ENCODE results near the gene EFNB2. TPM values are rescaled to one million over a fixed set of nuclear protein-coding genes. Genes with fewer than 3 reads are reported as not detected.

EFNB2 gene
- total and polyA plus RNA-seq, 2 donors (not counting 3 experiments of a cell fraction or from before 2014, with no cell fraction given): 50.4 to 69.5 TPM

- H3K4me2 ChIP-seq (ENCODE audit: insufficient read depth, low read length): no peak overlapping the region
- CTCF ChIA-PET: interaction anchor here (1.0 kb wide), 1 partner anchor 64 kb away, joined by 3 read pairs; no protein-coding TSS in a partner anchor
- H4K20me1 ChIP-seq (replicated peaks; ENCODE audit: control insufficient read depth, extremely low read depth, insufficient read depth, low read length): peaks cover 24% of the 10 kb centered on the region
- no peak overlapping the region for H3K4me3 ChIP-seq (replicated peaks in 1 of 3; ENCODE audit: insufficient read depth in 1 of 3, low read depth in 1 of 3, low read length in 3 of 3)
- intact Hi-C loops (cut with micrococcal nuclease) (no loop called here), dilution Hi-C loops (cut with MboI; ENCODE audit: extremely low pct_ligation_motif_present, low sequenced_read_pairs) (no loop called here)
- POLR2A ChIA-PET: interaction anchor here (1.9 kb wide), 1 partner anchor 12 kb away, joined by 4 read pairs; the partner anchor contains the start of gene ARGLU1
- H3K27ac ChIP-seq (ENCODE audit: insufficient read depth, low read depth, low read length): no peak overlapping the region
- H3K27me3 ChIP-seq (ENCODE audit: control insufficient read depth in 2 of 2, insufficient read depth in 2 of 2, low read length in 2 of 2): no peaks in the 10 kb centered on the region
- no peak overlapping the region for H3K9ac ChIP-seq (replicated peaks; ENCODE audit: extremely low read depth, insufficient read depth, low read length)
- H2AFZ ChIP-seq (ENCODE audit: low read depth, low read length): no peak overlapping the region
- H3K9me1 ChIP-seq (replicated peaks; ENCODE audit: control insufficient read depth, extremely low read depth, insufficient read depth, low read length): no peaks in the 10 kb centered on the region
- H3K4me1 ChIP-seq (ENCODE audit: control insufficient read depth, extremely low read depth, insufficient read depth, low read length): peaks cover 4% of the 10 kb centered on the region
- H3K9me3 ChIP-seq (replicated peaks; ENCODE audit: control insufficient read depth, insufficient read depth, low read length): no peaks in the 10 kb centered on the region
- FAIRE-seq: no peak
- peaks cover 99% of the 10 kb centered on the region for H3K79me2 ChIP-seq (ENCODE audit: control insufficient read depth, insufficient read depth, low read length)
- TF ChIP-seq GATA2 (IDR thresholded peaks at IDR 0.05; ENCODE audit: insufficient read depth, insufficient read length, low read depth, low read length): no peak
- no peak for TF ChIP-seq POLR2AphosphoS5 (IDR thresholded peaks at IDR 0.05; ENCODE audit: insufficient read depth, low read depth, low read length)
- no peak for TF ChIP-seq MAX (IDR thresholded peaks at IDR 0.05; ENCODE audit: insufficient read depth, insufficient read length)
- peak; percentile 27 for TF ChIP-seq JUN (IDR thresholded peaks at IDR 0.05; ENCODE audit: borderline replicate concordance, insufficient read depth, insufficient read length, low read depth)
- no peak for TF ChIP-seq POLR2A (IDR thresholded peaks at IDR 0.05; ENCODE audit: low read depth, low read length)
- no peak for TF ChIP-seq MYC (IDR thresholded peaks at IDR 0.05; ENCODE audit: low read depth, low read length)
- no peak for TF ChIP-seq EZH2 (IDR thresholded peaks at IDR 0.05; ENCODE audit: borderline replicate concordance, low read depth, low read length, severe bottlenecking)
- no peak for TF ChIP-seq CTCF (IDR thresholded peaks at IDR 0.05; ENCODE audit: extremely low read depth in 1 of 2, insufficient read depth in 1 of 2, low read depth in 1 of 2, low read length in 2 of 2)
- peak; percentile 60 for TF ChIP-seq FOS (IDR thresholded peaks at IDR 0.05; ENCODE audit: borderline replicate concordance, insufficient read depth, low read length)
- H3K36me3 ChIP-seq (ENCODE audit: control insufficient read depth in 2 of 2, extremely low read depth in 1 of 2, insufficient read depth in 2 of 2, low read length in 2 of 2): peaks cover 13 to 36% of the 10 kb centered on the region in 2 experiments
- no peak for DNase-seq (ENCODE audit: low read depth, low spot score)
- BruUV-seq (replicated peaks): no TSS peak
Measured at GRCh38 chr13:106555631-106556328, 20.3 kb upstream of the EFNB2 start.
